ENCODE data around the gene STAB2.
"Not testable (repeated sequence)": the region's sequence is repeated elsewhere in the genome, so short reads cannot be mapped to it uniquely, and the experiment has no call there.

Gene STAB2

DNA sequence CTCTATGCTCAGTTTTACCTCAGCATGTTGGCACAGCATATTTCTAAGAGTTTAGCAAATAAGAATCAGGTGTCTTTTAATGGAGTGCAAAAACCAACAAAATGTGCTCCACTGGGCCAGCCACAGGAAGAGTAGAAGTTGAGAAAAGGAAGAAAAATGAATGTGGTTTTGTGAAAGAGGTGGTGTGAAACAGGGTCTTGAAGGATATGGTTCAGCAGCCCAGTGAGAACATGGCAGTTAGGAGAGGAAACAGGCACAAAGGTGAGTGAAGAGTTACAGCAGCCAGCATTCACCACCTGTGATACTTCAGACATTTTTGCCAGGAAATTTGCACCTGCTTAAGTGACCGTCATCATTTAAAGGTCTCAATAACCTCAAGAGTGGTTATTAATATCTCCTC is 2.4 kb downstream of the STAB2 start:
- DNase-seq = no peak

DNA sequence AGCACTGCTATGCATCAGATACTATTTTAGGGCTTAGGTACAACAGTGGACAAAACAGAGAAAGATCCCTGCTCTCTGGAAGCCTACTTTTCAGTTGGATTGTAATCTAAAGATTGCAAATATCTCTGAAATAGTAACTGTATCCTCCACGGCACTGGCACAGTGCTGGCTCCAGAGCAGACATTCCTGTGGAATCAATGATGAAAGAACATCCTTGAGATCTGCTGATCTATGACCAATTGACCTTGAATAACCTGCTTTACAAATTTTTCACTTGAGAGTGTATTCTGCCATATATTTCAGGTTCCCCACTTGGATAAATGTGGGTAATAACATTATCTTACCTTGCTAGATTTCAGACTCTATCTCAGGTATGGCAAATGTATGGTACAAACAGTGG is 3.2 kb downstream of the STAB2 start:
- no peak for DNase-seq

DNA sequence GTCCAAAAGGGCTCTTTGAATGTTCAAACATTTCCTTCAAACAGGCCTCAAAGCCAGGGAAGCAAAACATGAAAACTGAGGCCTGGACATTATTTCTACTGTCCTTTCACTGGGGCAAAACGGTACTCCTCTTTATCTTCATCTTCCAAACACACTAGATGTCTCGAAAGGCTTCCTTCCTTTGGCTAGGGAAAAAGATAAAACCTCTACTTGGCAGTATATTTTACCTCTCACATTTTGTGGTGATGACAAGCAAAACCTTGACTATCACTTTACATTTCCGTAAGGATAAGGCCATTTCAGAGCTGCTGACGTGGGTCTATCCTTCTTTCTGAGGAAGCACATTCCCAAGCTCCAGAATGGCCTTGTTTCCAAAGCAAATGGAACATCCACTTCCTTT is 9.9 kb downstream of the STAB2 start:
- DNase-seq = no peak

DNA sequence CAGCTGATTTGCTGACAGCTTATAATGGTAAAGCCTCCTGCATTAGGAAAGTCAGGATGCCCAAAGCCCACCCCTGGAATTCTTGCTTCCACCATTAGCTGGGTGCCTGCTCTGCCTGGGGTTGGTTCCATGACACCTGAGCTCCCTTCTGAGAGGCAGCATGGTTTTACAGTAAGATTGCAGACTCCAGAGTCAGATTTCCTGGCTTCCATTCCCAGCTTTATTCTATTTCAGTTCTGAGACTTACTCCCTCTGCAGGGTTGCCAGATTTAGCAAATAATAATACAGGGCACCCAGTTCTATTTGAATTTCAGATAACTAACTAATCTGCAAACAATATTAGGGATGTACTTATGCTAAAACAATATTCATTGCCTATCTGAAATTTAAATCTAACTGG is 12.2 kb downstream of the STAB2 start:
- no peak for DNase-seq

DNA sequence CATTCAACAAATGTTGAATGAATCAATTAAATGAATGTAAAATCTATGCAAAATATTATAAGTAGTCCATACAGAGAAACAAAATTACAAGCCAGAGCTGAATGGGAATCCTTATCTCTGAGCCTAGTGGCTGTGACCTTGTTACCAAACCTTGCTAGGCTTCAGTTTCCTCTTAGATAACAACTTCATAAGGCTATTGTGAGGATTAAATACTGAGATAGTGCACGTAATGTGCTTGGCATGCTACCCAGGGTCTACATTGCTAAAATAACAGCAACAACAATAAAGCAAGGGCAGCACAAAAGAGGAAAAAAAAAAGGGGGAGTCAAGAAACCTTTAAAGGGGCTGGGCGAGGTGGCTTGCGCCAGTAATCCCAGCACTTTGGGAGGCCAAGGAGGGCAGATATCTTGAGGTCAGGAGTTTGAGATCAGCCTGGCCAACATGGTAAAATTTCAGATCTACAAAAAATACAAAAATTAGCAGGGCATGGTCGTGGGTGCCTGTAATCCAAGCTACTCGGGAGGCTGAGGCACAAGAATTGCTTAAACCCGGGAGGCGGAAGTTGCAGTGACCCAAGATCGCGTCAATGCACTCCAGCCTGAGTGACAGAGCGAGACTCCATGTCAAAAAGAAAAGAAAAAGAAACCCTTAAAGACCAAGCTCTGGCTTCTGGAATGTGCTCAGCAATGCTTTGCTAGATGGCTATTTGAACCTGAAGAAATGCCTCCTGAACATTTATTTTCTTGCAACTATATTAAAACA is 14.1 kb downstream of the STAB2 start:
- no peak for DNase-seq

DNA sequence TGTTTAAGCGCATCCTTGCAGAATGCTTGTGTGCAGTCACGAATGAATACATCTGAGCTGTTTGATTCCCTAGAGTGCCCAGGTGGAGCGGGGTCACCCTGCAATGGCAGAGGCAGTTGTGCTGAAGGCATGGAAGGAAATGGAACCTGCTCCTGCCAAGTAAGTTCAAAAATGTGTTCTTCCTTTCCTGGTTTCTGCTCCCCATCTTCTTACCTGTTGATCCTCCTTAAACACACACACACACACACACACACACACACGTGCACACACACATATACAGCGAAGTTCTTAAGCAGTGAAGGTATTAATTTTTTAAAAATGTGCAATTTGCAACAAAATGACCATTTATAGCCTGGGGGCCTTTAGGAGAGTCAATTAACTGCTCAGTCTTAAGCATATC is 33.3 kb downstream of the STAB2 start:
- no peak for DNase-seq

DNA sequence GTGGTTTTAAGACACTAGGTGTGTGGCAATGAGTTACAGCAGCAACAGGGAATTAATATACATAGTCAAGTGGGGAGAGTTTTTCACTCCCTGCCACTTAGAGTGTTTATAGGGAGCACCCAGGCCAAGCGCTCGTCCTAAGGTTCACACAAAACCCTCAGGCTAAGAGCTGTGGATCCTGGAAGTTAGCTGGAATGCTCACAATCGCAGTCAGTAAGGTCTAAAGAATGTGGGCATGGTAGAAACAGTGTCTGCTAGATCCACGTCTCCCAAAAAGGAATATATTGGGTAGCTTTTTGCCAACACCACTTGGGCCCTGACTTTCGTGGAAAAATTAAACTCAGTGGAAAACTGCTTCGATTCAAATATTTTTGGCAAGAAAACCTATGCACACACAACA is 36.6 kb downstream of the STAB2 start:
- DNase-seq = no peak

DNA sequence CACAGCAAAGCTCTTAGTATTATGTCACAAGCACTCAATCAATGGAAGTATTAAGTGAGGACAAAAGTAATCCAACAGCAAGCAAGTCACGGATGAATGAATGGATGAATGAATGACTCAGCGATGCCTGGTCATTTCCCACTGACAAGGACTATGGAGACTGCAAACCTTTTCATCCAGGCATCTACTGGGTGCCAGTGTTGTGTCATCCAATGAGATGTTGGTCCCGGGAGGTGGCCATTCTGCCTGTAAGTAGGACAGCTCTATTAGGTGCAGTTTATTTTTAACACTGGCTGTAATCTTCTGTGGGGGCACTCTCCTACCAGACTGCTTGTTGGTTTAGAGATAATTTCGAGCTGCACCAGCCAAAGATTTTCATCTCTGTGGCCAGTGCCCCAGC is 39.4 kb downstream of the STAB2 start:
- no peak for DNase-seq

DNA sequence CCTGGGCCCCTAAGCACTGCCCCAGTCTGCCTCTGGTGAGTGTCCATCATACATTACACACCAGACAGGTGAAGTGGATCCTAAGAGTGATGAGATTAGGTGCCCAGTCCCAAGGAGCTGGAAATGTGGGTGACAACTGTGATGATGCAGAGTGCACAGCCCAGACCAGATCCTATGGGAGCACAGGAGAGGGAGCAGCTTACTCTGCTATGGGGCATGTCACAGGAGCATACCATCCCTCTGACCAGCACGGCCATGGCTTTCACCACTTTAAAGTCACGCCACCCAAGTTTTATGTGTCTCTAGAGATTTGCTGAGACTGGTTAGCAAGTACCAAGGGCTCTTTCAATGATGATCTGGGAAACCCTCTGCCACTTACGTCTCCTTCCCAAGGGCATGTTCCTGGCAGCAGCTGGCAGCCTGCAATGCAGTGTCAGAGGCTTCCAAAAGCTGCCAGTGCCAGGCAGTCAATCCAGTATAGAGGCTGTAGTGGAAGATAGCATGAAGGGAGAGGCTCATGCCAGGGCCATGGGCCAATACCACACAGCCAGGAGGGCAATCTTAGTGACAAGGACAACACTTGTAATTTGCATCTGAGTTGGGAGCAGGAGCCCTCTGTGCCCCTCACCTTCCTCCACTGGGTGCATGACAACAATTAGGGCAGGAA is 40.2 kb downstream of the STAB2 start:
- DNase-seq = no peak

DNA sequence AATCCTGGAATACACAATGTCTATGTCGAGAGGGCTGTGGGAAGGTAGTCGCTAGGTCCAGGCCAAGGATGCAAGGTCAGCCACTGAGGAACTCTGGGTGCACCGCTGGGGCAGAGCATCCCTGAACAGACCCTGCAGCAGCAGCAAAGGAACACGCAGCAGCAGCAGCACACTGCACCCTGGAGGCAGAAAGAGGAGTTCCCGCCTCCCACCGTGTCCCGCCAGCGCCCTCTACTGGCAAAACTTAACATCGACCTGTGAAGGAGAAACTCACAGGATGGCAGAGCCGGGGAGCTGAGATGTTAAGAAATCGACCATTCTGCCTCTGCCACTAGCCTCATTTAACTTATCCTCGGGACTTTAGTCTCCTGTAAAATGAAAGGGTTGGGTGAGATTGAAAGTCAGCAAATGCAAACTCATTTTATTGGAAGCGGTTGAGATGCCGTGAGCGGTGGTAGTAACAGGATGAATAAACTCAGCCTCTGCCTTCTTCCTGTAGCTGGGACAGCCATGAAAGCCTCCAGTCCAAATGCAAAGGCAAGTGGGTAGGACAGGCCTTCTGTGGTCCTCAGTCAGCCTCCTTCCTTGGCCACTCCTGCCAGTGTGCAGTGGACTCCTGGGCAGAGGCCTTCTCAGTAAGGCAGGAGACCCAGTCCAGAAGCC is 45.6 kb downstream of the STAB2 start:
- peak; percentile 24 for DNase-seq

DNA sequence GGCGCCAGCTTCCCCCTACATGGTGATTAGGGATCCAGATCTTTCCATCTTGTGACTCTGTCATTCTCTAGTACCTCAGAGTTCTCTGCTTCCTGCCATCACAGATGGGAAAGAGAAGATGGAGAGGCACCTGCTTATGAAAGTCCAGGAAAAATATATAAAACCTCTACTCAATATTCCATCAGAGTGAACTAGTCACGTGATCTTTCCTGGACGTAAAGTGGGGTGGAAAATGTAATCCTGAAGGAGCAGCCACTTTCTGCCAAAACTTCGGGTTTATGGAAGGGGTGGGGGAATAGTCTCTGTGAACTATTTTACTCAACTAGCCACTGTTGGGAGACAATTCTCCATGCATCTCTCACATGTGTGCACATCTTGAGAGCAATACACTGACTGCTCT is 47.7 kb downstream of the STAB2 start:
- DNase-seq = no peak

DNA sequence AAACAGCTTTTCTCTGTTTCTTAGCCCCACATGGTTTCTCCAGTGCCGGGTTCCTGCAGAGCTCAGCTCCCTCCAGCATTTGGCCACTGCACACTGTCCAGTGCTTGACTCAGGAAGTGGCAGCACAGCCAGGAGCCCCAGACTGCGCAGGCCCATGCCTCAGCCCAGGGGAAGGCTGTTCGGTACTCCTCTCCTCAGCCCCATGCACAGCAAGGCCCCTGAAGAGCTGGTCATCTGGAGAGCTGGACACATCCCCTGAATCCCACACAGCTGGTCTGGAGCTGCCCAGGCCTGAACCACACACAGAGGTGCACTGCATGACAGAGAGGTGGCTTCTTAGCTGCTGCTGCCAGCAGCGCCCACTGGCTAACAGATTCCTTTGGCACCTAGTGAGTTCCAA is 48.3 kb downstream of the STAB2 start:
- DNase-seq = no peak

DNA sequence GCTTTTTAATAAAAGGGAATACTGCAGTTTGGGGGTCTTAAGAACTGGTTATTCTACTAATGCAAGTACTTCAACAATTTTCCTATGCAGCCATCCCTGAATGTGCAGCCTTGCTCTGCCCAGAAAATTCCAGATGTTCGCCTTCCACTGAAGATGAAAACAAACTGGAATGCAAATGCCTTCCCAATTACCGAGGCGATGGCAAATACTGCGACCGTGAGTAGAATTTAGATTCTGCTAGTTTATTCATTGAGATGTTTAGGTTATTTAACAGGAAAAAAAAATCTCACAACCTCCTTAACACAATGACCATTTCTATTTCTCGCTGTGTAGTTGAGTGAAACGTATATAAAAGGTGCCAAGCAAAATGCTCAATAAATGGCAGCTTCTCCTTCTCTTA is 49.9 kb downstream of the STAB2 start:
- no peak for DNase-seq

DNA sequence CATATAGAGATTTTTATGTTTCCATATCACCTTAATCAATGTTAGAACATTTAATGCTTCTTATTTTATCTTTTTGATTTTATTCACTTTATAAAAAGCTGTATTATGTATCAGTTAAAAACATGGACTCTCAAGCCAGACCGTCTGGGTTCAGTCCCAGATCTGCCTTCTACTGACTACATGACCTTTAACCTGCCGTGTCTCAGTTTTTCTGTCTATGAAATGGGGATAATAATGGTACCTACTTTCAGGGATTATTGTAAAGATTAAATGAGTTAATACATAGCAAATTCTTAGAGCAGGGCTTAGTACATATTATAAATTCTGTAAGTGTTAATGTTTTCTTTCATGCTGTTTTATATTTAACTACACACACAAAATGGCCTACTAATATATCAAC is 50.4 kb downstream of the STAB2 start:
- DNase-seq = no peak

DNA sequence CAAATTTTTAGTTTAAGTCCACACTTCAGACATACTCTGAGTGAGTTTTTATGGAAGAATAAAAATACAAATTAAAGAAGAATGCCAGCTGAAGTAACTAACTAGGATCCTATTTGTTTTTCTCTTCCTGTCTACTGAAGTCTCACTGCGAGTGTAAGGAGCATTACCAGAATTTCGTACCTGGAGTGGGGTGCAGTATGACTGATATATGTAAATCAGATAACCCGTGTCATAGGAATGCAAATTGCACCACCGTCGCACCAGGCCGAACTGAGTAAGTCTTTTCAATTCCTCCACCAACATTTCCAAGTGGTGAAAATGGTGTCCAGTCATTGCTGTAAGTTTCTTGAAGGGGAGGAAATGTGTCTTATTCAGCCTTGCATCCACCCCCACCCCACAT is 52.9 kb downstream of the STAB2 start:
- no peak for DNase-seq

DNA sequence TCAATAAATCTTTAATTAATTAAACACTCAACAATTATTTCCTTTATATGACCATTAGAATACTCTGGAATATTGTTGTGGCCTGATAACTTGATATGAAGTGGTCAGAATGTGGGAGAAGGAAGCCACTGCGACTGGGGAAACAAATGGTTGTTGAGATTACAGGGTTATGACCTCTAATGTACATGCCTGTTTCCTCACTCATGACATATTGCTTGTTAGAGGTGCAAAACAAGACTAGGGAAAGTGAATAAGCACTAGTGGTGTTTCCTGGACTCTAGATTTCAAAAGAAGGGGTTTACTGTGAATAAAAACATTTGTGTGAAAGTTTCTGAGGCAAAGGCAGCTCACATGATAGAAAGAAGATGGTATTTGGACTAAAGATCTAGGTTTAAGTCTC is 53.3 kb downstream of the STAB2 start:
- no peak for DNase-seq

DNA sequence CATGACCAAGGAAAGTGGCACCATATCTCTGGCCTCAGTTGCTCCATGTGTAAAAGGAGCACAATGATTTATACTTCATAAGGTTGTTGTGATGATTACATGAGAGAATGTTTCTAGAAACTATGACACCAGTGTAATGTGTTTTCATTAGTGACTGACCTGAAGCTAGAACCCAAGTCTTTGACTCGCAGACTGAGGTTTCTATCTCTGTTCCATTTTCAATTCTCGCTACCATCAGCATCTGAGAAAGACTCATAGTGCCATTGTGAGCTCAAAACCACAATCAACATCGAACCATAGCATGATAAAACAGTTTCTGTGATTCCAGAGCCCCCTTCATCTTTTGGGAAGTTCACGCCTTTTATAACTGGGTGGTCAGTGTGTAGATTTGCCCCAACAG is 53.8 kb downstream of the STAB2 start:
- DNase-seq = no peak

DNA sequence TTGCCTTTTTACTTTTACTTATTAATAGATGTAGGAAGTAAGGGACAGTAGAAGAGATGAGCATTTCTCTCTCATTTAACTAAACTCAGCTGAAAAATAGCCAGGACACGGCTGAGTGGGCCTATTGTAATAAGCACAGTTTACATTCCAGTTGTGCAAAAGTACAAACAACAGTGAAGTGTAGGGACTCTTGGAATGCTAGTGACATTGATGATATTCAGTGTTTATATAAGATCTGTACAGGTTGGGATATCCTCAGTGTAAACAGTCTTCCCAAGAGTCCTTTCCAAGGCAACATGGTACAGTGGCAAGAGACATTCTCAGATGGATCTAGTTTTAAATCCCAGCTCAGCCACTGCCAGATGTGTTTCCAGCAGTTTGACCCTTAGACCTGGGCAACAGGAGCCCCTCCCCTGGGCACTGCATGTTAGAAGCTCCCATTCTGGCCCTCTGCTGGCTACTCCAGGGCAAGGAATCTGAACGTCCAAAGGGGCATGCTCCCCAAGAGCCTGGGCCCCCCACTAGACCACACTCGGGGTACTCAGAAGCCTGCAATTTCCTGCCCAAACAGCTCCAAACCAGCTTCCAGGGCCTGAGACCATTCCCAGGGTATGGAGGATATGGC is 55.3 kb downstream of the STAB2 start:
- no peak for DNase-seq

DNA sequence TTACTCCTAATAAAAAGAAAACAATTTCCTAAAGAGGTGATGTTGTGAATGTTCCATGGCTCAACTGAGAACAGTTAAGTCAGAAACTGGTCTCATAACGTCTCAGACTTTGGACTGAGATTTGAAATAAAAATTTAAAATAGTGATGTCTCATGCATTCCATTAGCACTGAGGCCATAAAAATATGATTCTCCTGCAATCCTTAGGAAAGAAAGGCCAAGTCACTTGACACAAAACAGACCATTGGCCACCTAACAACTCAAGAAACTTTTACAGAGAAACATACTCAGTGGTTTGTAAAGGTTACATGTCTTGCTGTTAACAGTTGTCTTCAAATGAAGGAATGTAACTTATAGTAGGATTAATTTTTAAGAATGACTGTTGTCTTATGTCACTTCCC is 58.1 kb downstream of the STAB2 start:
- no peak for DNase-seq

DNA sequence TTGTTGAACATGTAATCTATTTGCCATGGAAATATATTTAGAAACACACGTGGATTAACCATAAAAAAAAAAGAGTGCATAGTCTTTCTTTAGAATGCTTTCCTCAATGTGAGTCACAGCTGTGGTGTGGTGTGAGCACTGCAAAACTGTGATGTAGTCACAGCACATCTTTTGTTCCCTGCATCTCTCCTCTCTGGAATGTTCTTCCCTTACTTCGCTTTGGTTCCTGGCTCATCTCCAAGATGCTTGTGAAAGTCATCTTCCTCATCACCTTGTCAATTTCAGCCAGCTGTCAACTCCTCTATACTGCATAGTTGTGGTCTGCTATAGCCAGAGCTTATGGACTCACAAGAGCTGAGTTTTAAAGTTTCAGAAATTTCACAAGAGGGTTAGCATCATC is 60.2 kb downstream of the STAB2 start:
- no peak for DNase-seq

DNA sequence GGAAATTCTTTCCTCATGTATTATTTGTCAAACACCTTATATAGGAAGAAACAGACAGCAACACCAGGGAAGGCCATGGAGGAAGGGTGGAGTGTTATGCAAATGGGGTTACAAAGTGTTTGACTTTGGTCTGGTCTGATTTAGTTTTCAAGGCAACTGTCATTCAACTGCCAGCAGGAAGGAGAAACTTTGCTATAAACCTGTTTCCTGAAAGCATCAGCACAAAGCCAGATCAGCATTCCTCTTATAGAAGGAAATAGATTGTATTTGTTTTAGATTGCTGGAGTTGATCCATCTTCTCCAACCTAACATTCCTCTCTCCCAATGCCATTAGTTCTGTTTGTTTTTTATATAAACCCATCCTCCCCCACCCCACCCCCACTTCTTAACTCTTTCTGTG is 65.7 kb downstream of the STAB2 start:
- DNase-seq = no peak

DNA sequence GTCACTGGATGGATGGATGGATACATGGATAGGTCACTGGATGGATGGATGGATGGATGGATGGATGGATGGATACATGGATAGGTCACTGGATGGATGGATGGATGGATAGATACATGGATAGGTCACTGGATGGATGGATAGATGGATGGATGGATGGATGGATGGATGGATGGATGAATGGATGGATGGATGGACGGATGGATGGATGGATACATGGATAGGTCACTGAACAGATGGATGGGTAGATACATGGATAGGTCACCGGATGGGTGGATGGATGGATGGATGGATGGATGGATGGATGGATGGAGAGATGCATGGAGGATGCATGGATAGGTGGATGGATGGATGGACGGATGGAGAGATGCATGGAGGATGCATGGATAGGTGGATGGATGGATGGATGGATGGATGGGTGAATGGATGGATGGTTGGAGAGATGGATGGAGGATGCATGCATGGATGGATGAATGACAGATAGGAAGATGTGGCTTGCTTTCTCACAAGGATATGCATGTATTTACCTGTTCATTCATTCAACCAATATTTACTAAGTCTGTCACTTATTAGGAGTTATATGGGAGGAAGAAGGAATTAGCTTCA is 66.6 kb downstream of the STAB2 start:
- DNase-seq = not testable (repeated sequence)

DNA sequence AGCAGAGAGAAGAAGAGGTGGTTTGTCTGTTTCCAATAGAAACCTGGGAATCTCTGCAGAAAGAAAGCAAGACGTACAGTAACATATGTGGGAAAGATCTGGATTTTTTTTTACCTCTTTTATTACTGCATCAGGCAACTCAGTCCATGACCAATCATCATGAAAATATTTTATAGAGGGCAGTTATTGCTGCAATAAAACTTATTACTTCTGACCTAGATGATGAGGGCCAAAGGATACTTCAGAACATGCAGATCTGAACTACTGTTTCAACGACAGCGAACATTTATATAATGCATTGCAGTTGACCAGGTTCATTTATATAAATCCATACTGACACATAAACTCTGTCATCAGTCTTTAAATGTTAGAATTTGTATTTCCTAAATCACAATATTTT is 67.7 kb downstream of the STAB2 start:
- DNase-seq = no peak

DNA sequence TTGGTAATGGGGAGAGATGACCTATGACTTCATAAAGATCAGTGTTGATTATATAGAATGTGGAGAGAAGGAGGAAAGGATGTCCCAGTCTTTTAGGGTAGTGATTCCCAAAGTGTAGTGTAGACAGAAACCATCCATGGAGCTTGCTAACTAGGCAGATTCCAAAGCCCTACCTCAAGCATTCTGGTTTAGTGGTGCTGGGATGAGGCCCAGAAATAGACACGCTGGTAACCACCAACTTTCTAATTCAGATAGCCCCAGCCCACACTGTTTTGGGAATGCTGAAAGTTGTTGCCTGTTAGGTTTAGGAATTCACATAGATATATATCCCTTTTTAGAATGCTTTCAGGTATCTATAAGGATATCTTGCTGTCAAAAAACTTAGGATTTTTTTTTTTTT is 69.2 kb downstream of the STAB2 start:
- DNase-seq = no peak

Data from NCI-H526 treated with DMSO at 0.1 percent for 48 hours (cell line).